SW480 (cell line): Measurements from ENCODE around the gene MFN1.

Experiments
- DNase-seq: peaks from one replicate; pipeline ENCODE4 v3.0.0-alpha.2; 2016; ENCODE audit warnings: low spot score

The MFN1 gene

GRCh38 chr3:179432021-179432420, 84.5 kb downstream of the MFN1 start:
- no peak for DNase-seq

GRCh38 chr3:179432451-179432850, 84.9 kb downstream of the MFN1 start:
- DNase-seq = no peak

- no peak for DNase-seq
These were observed 89.0 kb downstream of the MFN1 start for GRCh38 chr3:179436517-179436916.

GRCh38 chr3:179438841-179439240, 91.3 kb downstream of the MFN1 start:
- DNase-seq = no peak
